OCI-LY7 (cell line): ENCODE data around the gene SLC38A4. TPM values are rescaled to one million over a fixed set of nuclear protein-coding genes. Genes with fewer than 3 reads are reported as not detected.

Experiments
- BruUV-seq: library from RNA; stranded (reverse); fragments of 400-500 nt; replicated peaks from 2 replicates; lab custom pipeline; 2021; lab: Mats Ljungman, UMichigan
- CTCF ChIA-PET: fragments of 300-600 bp; sonication (Branson Sonifier 250); formaldehyde crosslinking; loops from one replicate; lab custom pipeline; 2022; ENCODE audit warnings: antibody characterized with exemption; ENCODE audit not compliant: unreplicated experiment; lab: Charles Lee
- POLR2A ChIA-PET: fragments of 300-600 bp; sonication (Branson Sonifier 250); formaldehyde crosslinking; loops from one replicate; lab custom pipeline; 2022; ENCODE audit warnings: antibody characterized with exemption; lab: Charles Lee
- DNase-seq: peaks from one replicate; pipeline ENCODE4 v3.0.0-alpha.2; 2015; ENCODE audit warnings: low spot score
- H2AFZ ChIP-seq: fragments of 200-600 bp; sonication (generic), shearing (Covaris generic); 2 replicates; pipeline ENCODE4 v1.6.1; 2014; ENCODE audit warnings: mild to moderate bottlenecking, antibody characterized with exemption, low read length, moderate library complexity
- H3K27ac ChIP-seq: fragments of 200-600 bp; sonication (generic); 2 replicates; pipeline ENCODE4 v1.5.1; 2014; ENCODE audit warnings: mixed run types, low read depth, mild to moderate bottlenecking, moderate library complexity, low read length, inconsistent platforms; ENCODE audit not compliant: poor library complexity, severe bottlenecking
- H3K36me3 ChIP-seq: fragments of 200-600 bp; sonication (generic); 2 replicates; pipeline ENCODE4 v1.6.1; 2014; ENCODE audit warnings: mild to moderate bottlenecking, antibody characterized with exemption, low read length, moderate library complexity, mixed read lengths; ENCODE audit not compliant: insufficient read depth
- H3K4me1 ChIP-seq: fragments of 200-600 bp; sonication (generic); 2 replicates; pipeline ENCODE4 v1.5.1; 2014; ENCODE audit warnings: mild to moderate bottlenecking, low read length; ENCODE audit not compliant: insufficient read depth, poor library complexity, severe bottlenecking
- H3K4me2 ChIP-seq: fragments of 200-600 bp; sonication (generic); 2 replicates; pipeline ENCODE4 v1.6.1; 2014; ENCODE audit warnings: mild to moderate bottlenecking, low read length
- H3K4me3 ChIP-seq: fragments of 200-600 bp; sonication (generic); 2 replicates; pipeline ENCODE4 v1.5.1; 2014; ENCODE audit warnings: mild to moderate bottlenecking, low read depth, low read length; ENCODE audit not compliant: poor library complexity, severe bottlenecking
- H3K79me2 ChIP-seq: fragments of 200-600 bp; sonication (generic); 2 replicates; pipeline ENCODE4 v1.6.1; 2016; ENCODE audit warnings: low read depth, mild to moderate bottlenecking, low read length, moderate library complexity, mixed read lengths; ENCODE audit not compliant: insufficient read depth
- H3K9me2 ChIP-seq: fragments of 200-600 bp; sonication (generic); 2 replicates; pipeline ENCODE4 v1.6.1; 2016; ENCODE audit warnings: mild to moderate bottlenecking, low read length, mixed read lengths; ENCODE audit not compliant: insufficient read depth
- H3K9me3 ChIP-seq: fragments of 200-600 bp; sonication (generic); 2 replicates; pipeline ENCODE4 v1.6.1; 2014; ENCODE audit warnings: mild to moderate bottlenecking, mixed run types, low read length, mixed read lengths
- H4K20me1 ChIP-seq: fragments of 200-600 bp; sonication (generic); 2 replicates; pipeline ENCODE4 v1.6.1; 2014; ENCODE audit warnings: mild to moderate bottlenecking, antibody characterized with exemption, low read length, moderate library complexity, mixed read lengths; ENCODE audit not compliant: insufficient read depth
- EZH2phosphoT487 ChIP-seq: fragments of 200-600 bp; sonication (generic); IDR thresholded peaks from 2 replicates; pipeline ENCODE4 v1.6.1; 2018; ENCODE audit warnings: low read depth, borderline replicate concordance, mild to moderate bottlenecking, mixed run types, antibody characterized with exemption, low read length, moderate library complexity, mixed read lengths
- intact Hi-C: fragments of 100-400 bp; cut with micrococcal nuclease; formaldehyde crosslinking; loops from one replicate; pipeline ENCODE4 v1.10.0; 2022; ENCODE audit not compliant: unreplicated experiment
- total RNA-seq, 2 experiments: library from RNA; depleted of rRNA in 1 of 2; stranded (reverse); fragments of >200 nt in 1 of 2; shearing (Covaris generic) in 1 of 2; gene quantifications; 2 replicates each; pipeline ENCODE4 v1.2.3, GENCODE V29; 2014 to 2022
- TF ChIP-seq, protein P1 (sequence below): fragments of 200-600 bp; sonication (generic); conservative IDR thresholded peaks from 2 replicates; pipeline ENCODE4 v1.5.1; 2014; ENCODE audit warnings: mild to moderate bottlenecking, antibody characterized with exemption, low read length, moderate library complexity, mixed read lengths

The SLC38A4 gene
- total RNA-seq, 2 experiments from 2014 or later = not detected

DNA sequence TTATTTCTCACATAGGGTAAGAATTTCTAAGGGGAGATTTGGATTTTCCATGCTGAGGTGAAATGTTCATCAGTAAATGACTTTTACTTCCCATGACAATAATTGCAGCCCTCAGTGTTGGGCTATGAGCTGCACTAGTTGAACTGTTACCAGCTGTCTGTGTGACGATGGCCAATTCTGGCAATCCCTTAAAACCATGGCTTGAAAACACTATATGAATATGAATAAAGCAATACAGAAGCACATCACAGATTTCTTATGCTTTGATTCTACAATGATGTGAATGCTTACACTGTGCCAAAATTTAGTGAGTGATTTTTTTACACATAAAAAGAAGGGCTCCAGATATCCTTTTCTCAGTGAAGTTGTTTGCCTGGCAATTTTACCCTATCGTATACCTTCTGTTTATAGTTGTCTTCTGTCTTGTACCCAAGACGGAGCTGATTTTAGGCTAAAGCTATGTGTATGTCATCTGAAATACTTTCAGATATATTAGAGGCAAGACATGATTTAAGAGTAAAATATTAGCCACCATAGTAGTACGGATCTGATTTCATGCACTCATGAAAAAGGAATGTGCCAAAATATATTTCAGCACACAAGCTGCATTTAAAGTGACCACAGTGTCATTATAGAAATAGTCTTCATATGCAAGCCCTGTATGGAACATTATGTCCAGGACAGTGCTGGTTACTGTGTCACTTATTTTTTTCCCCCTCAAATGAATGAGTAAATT is 52.0 kb downstream of the SLC38A4 start:
- H3K9me2 ChIP-seq = no peaks in the 10 kb centered on the region
- H3K4me3 ChIP-seq = no peak overlapping the region
- no peaks in the 10 kb centered on the region for H4K20me1 ChIP-seq
- no peaks in the 10 kb centered on the region for H3K79me2 ChIP-seq
- ChIA-PET CTCF (no interaction called here), POLR2A (no interaction called here)
- H2AFZ ChIP-seq = no peak overlapping the region
- BruUV-seq = no TSS peak
- no peaks in the 10 kb centered on the region for H3K9me3 ChIP-seq
- intact Hi-C loops = no loop called here
- no peaks in the 10 kb centered on the region for H3K4me1 ChIP-seq
- no peaks in the 10 kb centered on the region for H3K36me3 ChIP-seq
- no peak overlapping the region for H3K4me2 ChIP-seq
- H3K27ac ChIP-seq = no peak overlapping the region
- DNase-seq = no peak
- no peak for TF ChIP-seq EZH2phosphoT487
- TF ChIP-seq, protein P1, sequence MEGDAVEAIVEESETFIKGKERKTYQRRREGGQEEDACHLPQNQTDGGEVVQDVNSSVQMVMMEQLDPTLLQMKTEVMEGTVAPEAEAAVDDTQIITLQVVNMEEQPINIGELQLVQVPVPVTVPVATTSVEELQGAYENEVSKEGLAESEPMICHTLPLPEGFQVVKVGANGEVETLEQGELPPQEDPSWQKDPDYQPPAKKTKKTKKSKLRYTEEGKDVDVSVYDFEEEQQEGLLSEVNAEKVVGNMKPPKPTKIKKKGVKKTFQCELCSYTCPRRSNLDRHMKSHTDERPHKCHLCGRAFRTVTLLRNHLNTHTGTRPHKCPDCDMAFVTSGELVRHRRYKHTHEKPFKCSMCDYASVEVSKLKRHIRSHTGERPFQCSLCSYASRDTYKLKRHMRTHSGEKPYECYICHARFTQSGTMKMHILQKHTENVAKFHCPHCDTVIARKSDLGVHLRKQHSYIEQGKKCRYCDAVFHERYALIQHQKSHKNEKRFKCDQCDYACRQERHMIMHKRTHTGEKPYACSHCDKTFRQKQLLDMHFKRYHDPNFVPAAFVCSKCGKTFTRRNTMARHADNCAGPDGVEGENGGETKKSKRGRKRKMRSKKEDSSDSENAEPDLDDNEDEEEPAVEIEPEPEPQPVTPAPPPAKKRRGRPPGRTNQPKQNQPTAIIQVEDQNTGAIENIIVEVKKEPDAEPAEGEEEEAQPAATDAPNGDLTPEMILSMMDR = no peak

DNA sequence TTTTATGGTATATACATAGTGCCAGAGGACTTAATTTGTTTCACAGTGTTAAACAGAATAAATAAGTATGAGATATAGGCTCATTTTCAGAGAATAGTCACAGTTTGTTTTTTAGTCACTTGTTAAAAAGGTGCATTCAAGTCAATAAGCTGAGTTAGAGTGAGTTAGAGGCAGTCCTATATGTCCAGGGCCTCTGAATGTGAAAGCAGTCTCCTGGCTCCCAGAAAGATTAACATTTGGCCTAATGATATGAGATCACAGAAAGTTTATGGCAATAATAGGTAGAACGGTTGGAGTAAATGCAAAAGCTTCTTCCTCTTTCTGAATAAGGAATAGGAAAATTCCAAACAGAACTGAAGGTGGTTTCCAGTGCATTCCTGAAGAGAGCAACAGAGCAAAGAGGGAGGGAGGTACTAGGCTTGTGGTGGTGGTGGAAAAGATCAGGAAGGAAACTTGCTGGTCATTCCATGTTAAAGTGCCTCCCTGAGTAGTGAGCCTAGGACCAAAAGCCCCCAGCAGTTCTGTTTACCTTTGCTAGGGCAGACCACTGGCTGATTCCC is 54.4 kb downstream of the SLC38A4 start:
- no peak overlapping the region for H3K4me3 ChIP-seq
- H3K36me3 ChIP-seq = no peaks in the 10 kb centered on the region
- no peak overlapping the region for H3K4me2 ChIP-seq
- H2AFZ ChIP-seq = no peak overlapping the region
- H3K79me2 ChIP-seq = no peaks in the 10 kb centered on the region
- H3K9me2 ChIP-seq = no peaks in the 10 kb centered on the region
- H4K20me1 ChIP-seq = no peaks in the 10 kb centered on the region
- ChIA-PET POLR2A (no interaction called here), CTCF (no interaction called here)
- no peaks in the 10 kb centered on the region for H3K9me3 ChIP-seq
- intact Hi-C loops = no loop called here
- no peak for DNase-seq
- BruUV-seq = no TSS peak
- H3K4me1 ChIP-seq = no peaks in the 10 kb centered on the region
- no peak overlapping the region for H3K27ac ChIP-seq
- no peak for TF ChIP-seq EZH2phosphoT487
- TF ChIP-seq, protein P1 = no peak
